Ramos (cell line): ENCODE measurements around the gene MYO1D.
"Not testable (repeated sequence)": the region's sequence is repeated elsewhere in the genome, so short reads cannot be mapped to it uniquely, and the experiment has no call there.

Experiments used
- in situ Hi-C: fragments of 300-500 bp; cut with MboI; formaldehyde crosslinking; loops from one replicate; pipeline ENCODE4 v1.14.3; 2022; ENCODE audit warnings: low sequenced_read_pairs; ENCODE audit not compliant: unreplicated experiment

The MYO1D gene

GRCh38 chr17:32876417-32877163 is at the start of gene MYO1D:
Gene MYO1D (minus strand): TSS chr17:32877124. CDS start chr17:32876872, 252 bp downstream.
- in situ Hi-C loops, result no loop called here

- in situ Hi-C loops, result no loop called here
Observed at GRCh38 chr17:32926183-32926582, 49.3 kb upstream of the MYO1D start.

GRCh38 chr17:32923905-32924304 is 47.0 kb upstream of the MYO1D start:
- in situ Hi-C loops, result not testable (repeated sequence)

- in situ Hi-C loops, result no loop called here
Observed at GRCh38 chr17:32921017-32921416, 44.1 kb upstream of the MYO1D start.

GRCh38 chr17:32920293-32920692 is 43.4 kb upstream of the MYO1D start:
- in situ Hi-C loops, result no loop called here

- in situ Hi-C loops, result loop anchor here (10.0 kb wide), 1 partner anchor 135 kb away; no protein-coding TSS in a partner anchor
Observed at GRCh38 chr17:32919876-32920275, 43.0 kb upstream of the MYO1D start.

GRCh38 chr17:32917842-32918241 is 40.9 kb upstream of the MYO1D start:
- in situ Hi-C loops, result loop anchor here (10.0 kb wide), 1 partner anchor 133 kb away; no protein-coding TSS in a partner anchor

GRCh38 chr17:32917081-32917480 is 40.2 kb upstream of the MYO1D start:
- in situ Hi-C loops, result loop anchor here (10.0 kb wide), 1 partner anchor 132 kb away; no protein-coding TSS in a partner anchor

GRCh38 chr17:32916134-32916533 is 39.2 kb upstream of the MYO1D start:
- in situ Hi-C loops, result loop anchor here (10.0 kb wide), 1 partner anchor 131 kb away; no protein-coding TSS in a partner anchor

- in situ Hi-C loops, result loop anchor here (10.0 kb wide), 1 partner anchor 130 kb away; no protein-coding TSS in a partner anchor
Observed at GRCh38 chr17:32915245-32915644, 38.3 kb upstream of the MYO1D start.

- in situ Hi-C loops, result loop anchor here (10.0 kb wide), 1 partner anchor 129 kb away; no protein-coding TSS in a partner anchor
Observed at GRCh38 chr17:32914181-32914580, 37.3 kb upstream of the MYO1D start.

GRCh38 chr17:32913593-32913992 is 36.7 kb upstream of the MYO1D start:
- in situ Hi-C loops, result loop anchor here (10.0 kb wide), 1 partner anchor 129 kb away; no protein-coding TSS in a partner anchor

GRCh38 chr17:32912218-32912897 is 35.4 kb upstream of the MYO1D start:
- in situ Hi-C loops, result loop anchor here (10.0 kb wide), 1 partner anchor 128 kb away; no protein-coding TSS in a partner anchor

- in situ Hi-C loops, result loop anchor here (10.0 kb wide), 1 partner anchor 126 kb away; no protein-coding TSS in a partner anchor
Observed at GRCh38 chr17:32910769-32911168, 33.8 kb upstream of the MYO1D start.

GRCh38 chr17:32909787-32910369 is 33.0 kb upstream of the MYO1D start:
- in situ Hi-C loops, result loop anchor here (10.0 kb wide), 1 partner anchor 125 kb away; no protein-coding TSS in a partner anchor

- in situ Hi-C loops, result no loop called here
Observed at GRCh38 chr17:32907583-32907982, 30.7 kb upstream of the MYO1D start.

- in situ Hi-C loops, result no loop called here
Observed at GRCh38 chr17:32904891-32905290, 28.0 kb upstream of the MYO1D start.

GRCh38 chr17:32903774-32904673 is 27.1 kb upstream of the MYO1D start:
- in situ Hi-C loops, result no loop called here

- in situ Hi-C loops, result no loop called here
Observed at GRCh38 chr17:32901743-32902142, 24.8 kb upstream of the MYO1D start.
